Smooth muscle cell of the brain vasculature (primary cell): ENCODE measurements around the gene LIG1.

Experiments
- DNase-seq: peaks from one replicate; pipeline ENCODE4 v3.0.0-alpha.2; 2012; ENCODE audit warnings: low read depth, low spot score

Gene LIG1

DNA sequence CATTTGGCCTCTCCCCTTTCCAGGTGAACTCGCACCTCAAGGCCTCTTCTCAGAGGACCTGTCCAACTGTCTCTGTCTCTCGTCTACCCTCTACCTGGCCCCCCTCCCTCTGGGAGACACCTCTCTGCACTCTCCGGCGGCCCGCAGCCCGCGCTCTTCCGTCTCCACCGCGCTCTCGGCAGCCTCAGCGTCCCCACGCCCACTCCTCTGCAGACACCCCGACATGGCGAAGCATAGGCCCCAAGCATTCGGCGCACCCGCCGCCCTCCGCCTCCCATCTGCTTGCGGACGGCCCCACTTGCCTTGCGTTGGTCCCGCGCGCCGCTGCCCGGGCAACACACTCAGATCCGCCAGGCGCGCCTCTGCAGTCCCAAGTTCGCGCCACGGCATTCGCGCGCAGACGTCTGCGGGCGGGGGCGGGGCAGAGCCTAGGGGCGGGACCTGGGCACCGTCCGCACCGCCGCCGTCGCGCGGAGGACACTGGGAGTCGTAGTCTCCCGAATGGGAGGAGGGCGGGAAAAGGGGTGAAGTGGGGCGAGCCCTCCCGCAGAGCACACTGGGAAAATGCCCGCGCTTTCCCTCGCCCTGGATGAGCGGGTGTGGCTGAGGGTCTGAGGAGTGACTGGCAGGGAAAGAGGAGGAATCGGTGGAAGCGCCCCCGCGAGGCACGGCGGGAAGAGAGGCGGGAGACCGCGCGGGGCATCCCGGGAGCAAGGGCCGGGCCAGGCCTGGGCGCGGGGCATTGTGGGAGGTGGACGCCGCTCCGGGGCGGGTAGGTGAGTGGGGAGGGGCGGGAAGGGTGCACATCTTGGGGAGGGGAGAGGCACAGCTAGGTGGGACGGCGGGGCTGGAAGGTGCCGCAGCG is at the start of gene LIG1, which contains the start of gene ZSWIM9:
Gene LIG1, minus strand, starts transcription at position 406 of the 865 bp plus-strand sequence. CDS start 4,778 bp downstream, outside the sequence.
Gene ZSWIM9, plus strand, starts transcription at position 742 of the 865 bp plus-strand sequence. CDS start 1,123 bp downstream, outside the sequence.
- peak; percentile 80 for DNase-seq

DNA sequence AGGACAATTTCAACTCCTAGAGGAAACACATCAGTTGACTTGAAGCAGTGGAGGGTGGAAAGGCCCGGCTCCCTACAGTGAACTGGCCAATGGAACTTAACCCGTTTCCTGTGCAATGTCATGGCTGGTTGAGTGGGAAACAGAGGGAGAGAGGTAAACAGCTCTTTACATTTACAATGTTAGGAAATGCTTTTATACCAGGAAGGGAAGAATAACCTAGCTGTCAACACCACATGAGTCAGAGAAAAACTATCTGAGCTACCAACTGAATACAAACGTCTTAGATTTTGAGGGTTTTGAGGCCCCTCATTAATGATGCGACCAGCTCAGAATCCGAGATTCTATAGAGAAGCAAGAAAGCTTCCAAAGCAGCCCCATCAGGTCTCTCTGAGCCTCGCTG is 48.9 kb upstream of the LIG1 start:
- no peak for DNase-seq

DNA sequence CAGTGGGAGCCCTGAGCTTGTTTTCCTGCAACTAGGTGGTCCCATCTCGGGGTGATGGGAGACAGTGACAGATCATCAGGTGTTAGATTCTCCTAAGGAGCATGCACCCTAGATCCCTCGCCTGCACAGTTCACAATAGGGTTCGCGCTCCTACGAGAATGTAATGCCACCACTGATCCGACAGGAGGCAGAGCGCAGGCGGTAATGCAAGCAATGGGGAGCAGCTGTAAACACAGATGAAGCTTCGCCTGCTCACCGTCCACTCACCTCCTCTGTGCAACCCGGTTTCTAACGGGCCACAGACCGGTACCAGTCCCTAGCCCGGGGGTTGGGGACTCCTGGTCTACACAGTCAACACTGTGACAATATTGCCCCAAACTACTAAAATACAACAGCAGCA is 46.8 kb upstream of the LIG1 start:
- DNase-seq = no peak

DNA sequence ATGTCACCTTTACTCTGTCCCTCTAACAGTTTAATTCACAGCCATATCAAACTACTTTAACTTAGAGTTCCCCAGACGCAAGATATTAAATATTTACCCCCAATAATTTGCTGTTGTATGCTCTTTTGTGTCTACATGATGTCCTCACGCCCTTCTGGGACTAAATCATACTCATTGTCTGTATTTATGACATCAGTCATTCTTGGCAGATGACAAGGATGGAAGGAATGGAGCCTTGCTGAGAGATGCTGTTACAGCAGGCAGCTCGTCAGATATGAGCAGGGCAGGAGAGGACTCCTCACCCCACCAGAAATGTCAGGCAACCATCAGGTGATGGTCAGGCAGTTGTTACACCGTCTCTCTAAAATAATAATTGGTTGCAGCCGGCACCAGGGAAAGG is 43.8 kb upstream of the LIG1 start:
- DNase-seq = no peak

DNA sequence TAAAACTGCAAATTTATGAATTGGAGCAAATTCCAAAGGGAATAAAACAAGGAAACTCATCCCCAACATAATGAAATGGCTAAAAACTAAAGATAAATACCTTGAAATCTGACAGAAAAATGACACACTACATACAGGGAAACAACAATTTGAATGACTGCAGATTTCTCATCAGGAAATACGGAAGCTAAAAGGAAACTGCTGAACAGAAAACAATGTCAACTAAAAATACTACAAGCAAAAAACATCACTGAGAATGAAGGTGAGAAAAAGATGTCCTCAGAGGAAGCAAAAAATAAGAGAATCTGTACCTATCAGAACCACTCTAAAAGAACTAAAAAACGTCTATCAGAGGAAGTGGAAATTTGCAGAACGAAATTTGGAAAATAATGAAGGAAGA is 39.9 kb upstream of the LIG1 start:
- no peak for DNase-seq

DNA sequence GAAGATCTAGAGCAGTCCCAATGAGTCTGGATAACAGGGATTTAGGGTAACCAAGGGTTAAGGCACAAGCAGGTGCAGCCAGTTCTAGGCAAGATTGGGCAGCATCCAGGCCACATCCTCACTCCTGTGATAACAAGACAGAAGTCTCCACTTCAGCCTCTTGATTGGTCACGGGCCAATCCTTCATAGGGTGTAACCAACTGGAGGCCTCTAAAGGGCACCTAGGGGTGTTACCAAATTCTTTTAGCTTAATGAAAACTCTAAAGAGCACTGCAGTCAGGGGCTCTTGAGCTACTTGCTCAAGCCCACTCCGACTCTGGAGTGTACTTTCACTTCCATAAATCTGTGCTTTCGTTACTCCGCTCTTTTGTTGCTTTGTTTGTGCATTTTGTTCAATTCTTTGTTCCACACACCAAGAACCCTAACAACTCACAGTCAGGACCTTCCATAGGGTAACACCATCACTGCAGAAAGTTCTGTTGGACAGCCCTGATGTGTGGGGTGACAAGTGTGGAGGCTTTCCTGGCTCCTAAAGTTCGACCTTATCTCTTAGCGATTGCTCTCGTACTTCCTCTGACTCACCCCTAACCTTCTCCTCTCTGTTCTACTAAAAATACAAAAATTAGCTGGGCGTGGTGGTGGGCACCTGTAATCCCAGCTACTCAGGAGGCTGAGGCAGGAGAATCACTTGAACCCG is 36.4 kb upstream of the LIG1 start:
- DNase-seq = no peak

DNA sequence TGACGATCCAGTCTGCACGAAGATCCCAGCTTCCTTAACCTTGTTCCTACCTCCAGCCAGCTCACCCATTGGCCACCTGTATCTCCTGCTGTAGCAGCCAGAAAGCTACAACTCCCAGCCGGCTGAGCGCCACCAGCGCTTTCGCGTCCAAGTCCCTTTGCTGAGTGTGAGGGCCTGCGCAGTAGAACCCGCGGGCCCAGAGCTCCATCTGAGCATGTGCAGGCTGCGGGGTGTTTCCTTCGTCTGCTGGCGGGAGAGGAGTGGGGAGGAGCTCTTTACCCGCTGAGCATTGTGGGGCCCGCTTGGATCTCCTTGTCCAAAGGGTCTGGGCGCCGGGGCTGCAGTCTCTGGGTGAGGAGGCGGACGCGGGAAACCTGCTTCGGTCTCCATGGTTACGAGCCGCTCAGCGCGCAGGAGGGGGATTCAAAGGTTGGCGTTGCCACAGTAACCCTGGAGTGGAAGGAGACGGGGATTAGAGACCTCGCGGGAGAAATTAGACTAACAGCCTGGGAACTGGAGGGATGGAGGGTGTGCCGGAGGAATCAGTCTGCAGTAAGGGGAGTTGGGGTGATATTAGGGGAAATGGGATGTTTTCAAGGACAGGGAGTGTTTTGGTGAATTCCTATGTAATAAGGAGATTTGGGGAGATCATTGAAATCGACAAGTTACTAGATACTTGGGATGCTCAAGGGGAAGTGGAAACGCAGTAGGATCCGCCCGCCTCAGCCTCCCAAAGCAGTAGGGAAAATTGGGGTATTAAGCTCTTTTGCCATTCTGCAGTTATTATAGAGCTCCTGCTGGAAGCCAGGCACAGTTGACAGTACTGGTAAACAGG is 33.9 kb upstream of the LIG1 start:
- peak; percentile 82 for DNase-seq

DNA sequence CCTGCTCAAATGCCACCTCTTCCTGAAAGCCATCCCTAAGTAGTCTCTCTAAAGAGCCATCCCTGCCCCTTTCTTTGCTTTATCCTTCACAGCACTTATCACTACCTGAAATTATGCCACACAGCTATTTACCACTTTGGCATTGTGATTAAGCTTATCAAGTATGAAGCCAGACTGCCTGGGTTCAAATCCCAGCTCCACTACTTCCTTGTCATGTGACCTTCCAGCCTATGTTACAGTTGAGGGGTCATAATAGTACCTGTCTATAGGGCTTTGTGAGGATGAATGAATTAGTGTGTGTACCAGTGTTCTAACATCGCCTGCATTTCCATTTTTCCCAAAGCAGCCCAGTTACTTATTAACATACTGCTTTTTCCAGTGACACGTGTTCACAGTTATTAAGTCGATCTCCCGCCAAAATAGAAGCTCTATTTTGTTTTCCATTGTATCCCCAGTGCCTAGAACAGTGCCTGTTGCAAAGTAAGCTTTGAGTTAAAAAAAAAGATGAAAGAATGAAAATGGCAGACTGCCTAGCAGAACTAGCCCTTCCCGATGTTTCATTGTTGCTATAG is 33.2 kb upstream of the LIG1 start:
- no peak for DNase-seq

DNA sequence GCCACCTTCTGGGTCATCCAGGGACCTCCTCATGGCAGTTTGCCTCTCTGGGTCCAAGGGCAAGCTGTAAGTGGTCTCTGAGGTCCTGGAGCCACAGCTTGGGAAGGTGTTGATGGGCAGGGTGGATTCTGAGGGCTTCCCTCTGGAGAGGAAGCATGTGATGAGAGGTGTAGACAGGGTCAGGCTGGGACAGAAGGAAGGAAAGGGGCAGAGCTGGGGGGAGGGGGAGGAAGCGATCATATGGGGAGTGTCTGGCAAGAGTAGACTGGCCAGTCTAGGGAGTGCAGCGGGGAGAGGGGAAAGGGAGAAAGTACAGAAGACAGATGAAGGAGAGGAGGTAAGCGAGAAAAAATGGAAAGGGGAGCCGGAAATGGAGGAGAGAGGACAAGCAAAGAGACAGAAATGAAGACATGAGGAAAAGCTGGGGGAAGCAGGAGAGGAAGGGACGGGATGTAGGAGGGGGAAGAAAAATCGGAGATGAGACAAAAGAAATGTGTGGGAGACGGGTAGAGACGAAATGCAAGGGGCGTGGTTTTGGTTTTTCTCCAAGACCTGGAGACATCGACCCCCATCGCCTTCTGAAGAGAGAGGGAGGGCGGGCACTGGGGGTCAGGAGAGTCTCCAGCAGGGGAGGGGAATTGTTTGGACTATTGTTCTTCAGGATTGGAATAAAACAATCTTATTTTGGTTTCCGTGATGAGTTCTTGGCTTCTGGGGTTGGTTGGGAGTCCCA is 27.0 kb upstream of the LIG1 start:
- DNase-seq = no peak

DNA sequence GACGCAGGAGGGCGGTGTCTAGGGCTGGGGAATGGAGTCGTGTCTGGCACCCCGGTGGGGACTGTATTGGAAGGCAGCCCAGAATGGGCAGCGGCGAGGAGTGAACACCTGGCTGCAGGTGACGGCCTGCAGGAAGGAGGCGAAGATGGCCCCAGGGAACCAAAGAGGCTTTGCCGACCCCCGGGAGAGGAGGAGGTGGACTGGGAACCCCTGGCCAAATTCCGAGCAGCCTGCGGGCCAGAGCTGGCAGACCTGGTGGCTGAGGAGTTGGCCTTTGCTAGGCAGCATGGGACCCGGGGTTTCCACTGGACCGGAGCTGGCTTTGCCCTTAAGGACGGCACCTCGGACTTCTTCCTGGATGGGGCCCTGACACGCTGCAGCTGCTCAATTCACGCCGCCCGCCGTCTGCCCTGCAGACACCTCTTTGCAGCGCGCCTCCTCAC is 26.2 kb upstream of the LIG1 start:
- no peak for DNase-seq

DNA sequence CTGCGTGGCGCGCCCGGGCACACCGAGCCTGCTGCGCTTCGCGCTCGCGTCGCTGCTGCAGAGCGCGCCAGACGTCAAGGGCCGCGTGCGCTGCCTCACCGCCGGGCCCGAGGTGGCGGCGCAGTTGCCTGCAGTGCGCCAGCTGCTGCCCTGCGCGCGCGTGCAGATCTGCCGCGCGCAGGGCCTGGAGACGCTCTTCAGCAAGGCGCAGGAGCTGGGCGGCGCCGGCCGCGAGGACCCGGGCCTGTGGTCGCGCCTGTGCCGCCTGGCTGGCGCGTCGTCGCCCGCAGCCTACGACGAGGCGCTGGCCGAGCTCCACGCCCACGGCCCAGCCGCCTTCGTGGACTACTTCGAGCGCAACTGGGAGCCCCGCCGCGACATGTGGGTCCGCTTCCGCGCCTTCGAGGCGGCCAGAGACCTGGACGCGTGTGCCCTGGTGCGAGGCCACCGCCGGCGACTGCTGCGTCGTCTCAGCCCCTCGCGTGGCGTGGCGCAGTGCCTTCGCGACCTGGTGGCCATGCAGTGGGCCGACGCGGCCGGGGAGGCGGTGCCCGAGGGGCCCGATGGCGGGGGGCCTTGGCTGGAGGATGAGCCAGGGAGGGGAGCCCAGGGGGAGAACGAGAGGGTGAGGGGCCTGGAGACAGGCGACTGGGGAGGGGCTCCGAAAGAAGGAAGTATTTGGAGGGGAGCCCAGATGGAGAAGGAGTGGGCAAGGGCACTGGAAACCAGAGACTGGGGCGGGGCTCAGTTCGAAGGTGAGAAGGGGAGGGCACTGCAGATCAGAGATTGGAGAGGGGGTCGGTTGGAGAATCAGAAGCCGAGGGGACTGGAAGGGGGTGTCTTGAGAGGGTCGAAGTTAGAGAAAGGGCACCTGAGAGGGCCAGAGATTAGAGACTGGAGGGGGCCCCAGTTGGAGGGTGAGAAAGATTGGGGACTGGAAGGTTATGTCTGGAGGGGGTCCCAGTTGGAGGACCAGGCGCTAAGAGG is 25.0 kb upstream of the LIG1 start:
- DNase-seq = no peak

DNA sequence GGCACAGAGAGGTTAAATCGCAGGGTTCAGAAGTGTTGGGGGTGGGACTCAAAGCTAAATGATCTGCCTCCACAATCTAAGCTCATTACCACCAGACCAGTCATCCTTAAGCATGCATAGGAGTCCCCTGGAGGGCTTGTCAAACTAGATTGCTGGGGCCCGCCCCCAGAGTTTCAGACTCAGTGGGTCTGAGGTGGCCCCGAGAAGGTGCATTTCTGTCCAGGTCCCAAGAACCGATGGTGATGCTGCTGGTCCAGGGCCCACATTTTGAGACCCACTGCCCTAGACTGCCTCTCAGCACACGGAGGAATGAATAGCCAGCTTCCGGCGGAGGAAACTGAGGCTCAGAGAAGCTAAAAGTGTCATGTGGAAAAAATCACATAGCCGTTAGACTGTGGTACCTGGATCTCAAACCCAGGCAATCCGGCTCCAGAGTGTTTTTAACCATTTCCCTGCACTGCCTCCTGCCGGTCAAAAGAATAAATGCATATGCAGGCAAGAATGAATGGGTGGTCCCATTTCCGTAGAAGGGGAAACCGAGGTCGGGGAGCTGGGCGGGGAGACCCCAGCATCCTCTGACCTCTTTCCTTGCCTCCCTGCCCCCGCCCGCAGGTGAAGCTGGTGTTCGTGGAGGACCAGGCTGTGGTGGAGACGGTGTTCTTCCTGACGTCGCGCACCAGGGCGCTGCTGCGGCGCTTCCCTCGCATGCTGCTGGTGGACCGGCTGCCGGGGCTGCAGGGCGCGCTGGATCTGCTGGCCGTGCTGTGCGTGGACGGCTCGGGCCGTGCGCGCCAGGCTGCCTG is 24.1 kb upstream of the LIG1 start:
- no peak for DNase-seq

DNA sequence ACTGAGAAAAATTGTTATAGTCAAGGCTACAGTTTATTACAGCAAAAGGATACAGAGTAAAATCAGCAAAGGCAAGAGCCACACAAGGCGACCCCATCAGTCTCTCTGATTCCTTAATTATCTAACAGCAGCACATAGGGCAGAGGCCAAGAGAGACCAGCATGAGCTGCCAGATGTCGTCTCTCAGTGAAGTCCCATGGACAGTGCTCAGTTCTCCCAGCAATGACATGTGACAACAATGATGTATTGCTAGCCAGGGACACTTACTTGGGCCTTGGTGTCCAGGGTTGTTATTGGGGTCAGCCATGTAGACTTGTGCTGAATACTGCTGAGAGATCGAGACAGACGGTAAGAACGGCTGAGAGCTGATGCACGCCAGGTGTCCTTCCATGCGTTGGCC is 22.6 kb upstream of the LIG1 start:
- no peak for DNase-seq

DNA sequence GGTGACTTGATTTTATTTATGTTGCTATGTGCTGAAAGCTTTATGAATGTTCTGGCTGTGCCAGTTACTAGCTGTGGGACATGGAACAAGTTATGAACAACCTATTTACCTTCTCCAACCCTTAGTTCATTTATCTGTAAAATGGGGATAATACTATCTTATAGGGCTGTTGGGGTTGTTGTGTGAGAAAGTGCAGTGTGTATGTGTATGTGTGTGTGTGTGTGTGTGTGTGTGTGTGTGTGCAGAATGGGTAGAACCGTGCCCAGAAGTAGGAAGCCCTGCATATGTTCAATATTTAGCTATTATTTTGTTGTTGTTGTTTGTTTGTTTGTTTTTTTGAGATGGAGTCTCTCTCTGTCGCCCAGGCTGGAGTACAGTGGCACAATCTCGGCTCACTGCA is 20.7 kb upstream of the LIG1 start:
- no peak for DNase-seq

DNA sequence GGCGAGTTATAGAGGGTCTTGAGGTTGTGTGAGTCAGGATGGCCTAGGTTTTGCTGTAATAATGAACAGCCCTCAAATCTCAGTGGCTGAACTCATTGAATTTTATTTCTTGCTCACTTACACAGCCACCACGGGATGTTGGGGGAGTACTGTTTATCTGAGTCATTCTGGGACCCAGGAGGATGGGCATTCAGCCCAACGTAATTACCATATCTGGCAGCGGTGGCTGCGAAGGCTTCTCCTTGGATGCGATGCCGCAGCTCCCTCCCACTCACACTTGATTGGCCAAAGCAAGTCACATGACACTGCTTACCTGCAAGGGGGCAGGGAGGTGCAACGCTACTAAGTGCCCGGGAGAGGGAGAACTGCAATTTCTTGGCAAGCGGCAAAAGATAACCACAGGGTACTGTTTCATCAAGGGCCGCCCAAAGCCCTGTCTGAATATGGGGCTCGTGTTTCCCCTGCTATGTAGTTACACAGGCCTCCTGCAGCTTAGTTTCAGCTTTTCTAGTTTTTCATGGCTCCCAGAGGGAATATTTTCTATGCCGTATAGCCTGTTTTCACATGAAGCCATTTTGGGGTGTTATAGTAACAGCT is 20.2 kb upstream of the LIG1 start:
- DNase-seq = peak; percentile 26

DNA sequence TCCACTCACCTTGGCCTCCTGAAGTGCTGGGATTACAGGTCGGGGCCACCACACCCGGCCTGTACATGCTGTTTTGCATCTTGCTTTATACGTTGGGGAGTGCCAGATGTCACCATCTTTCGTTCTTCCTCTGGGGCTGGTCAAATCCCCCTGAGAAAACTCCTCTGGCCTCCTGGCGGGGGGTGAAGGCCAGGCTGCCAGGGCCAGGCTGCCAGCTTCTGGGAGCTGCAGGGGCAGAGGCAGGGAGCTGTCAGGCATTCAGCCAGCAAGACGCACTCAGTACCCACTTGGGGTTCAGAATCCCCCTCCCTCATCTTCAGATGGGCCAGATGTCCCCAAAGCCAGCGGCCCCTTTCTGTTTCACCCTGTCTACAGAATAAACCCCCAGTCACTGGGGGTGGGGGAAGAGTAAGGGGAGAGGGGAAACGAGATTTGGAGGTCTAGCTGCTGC is 16.4 kb upstream of the LIG1 start:
- DNase-seq = no peak

DNA sequence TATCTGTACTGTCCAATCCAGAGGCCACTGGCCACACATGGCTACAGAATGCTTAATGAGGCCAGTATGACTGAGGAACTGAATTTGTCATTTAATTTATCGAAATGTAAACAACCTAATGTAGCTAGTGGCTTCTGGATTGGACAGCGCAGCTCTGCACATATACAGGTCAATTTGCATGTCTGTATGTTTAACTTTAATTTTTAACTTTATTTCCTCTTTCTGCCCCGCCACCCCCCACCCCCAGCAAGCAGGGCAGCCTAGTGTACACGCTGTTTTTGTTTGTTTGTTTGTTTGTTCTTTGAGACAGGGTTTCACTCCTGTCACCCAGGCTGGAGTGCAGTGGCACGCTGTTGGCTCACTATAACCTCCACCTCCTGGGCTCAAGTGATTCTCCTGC is 15.9 kb upstream of the LIG1 start:
- no peak for DNase-seq

DNA sequence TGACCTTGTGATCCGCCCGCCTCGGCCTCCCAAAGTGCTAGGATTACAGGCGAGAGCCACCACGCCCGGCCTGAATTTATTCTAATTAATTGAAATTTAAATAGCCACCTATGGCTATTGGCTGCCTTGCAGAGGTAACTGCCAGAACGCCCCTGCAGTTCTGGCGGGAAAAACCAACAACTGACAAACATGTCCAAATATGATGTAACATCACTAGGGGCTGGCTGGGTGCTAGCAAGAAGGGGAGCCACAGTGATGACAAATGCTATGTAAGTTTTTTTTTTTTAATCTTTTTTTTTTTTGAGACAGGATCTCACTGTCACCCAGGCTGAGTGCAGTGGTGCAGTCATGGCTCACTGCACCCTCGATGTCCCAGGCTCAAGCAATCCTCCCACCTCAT is 13.2 kb upstream of the LIG1 start:
- no peak for DNase-seq
